ENCODE measurements around the gene SF3B4. TPM values are rescaled to one million over a fixed set of nuclear protein-coding genes. Genes with fewer than 3 reads are reported as not detected.

SF3B4 gene
- total RNA-seq, 4 donors from 2014 or later, result 14.9 to 21.6 (median 18.3) TPM

GRCh38 chr1:149936992-149937705 is 9.5 kb upstream of the SF3B4 start:
- TF ChIP-seq CTCF (IDR thresholded peaks at IDR 0.05) (no peak), POLR2A (IDR thresholded peaks at IDR 0.05) (no peak)
- DNase-seq (ENCODE audit: low spot score in 2 of 2), result no peak
- WGBS, 2 donors, result 8 to 11% methylated on average over 8 of the region's 8 CpGs

GRCh38 chr1:149936170-149936991 is 8.8 kb upstream of the SF3B4 start, which contains the start of gene MTMR11:
TSS of gene MTMR11 (minus strand) at chr1:149936879. CDS start at chr1:149936647, 232 bp downstream.
- H3K4me3 ChIP-seq (ENCODE audit: low read depth, poor library complexity, severe bottlenecking), result peak within 1 kb of the TSS; percentile 31
- TF ChIP-seq CTCF (IDR thresholded peaks at IDR 0.05), result no peak
- TF ChIP-seq POLR2A (IDR thresholded peaks at IDR 0.05), result no peak
- 15 to 18% methylated on average over 18 of the region's 18 CpGs for WGBS, 2 donors
- peak in 1 of 2 donors; percentile 46 for DNase-seq (ENCODE audit: low spot score in 2 of 2)
- intact Hi-C loops (cut with DNase I; ENCODE audit: low total_unique reads), result no loop called here

More at GRCh38 chr1:149936992-149937705, 9.5 kb upstream of the SF3B4 start:
- no peak overlapping the region for H3K4me3 ChIP-seq (ENCODE audit: low read depth, poor library complexity, severe bottlenecking)
- intact Hi-C loops (cut with DNase I; ENCODE audit: low total_unique reads), result no loop called here

- TF ChIP-seq POLR2A (IDR thresholded peaks at IDR 0.05), result no peak
- no peak for TF ChIP-seq CTCF (IDR thresholded peaks at IDR 0.05)
- whole genome bisulfite sequencing, 2 donors, result 70 to 72% methylated on average over 2 of the region's 2 CpGs
- intact Hi-C loops (cut with DNase I; ENCODE audit: low total_unique reads), result loop anchor here (5.0 kb wide), 1 partner anchor 42 kb away; no protein-coding TSS in a partner anchor
- DNase-seq (ENCODE audit: low spot score in 2 of 2), result peak in 1 of 2 donors; percentile 43
- H3K4me3 ChIP-seq (ENCODE audit: low read depth, poor library complexity, severe bottlenecking), result no peak overlapping the region
These were observed 6.8 kb upstream of the SF3B4 start for GRCh38 chr1:149934356-149934755.

- peak in 1 of 2 donors; percentile 40 for DNase-seq (ENCODE audit: low spot score in 2 of 2)
- H3K4me3 ChIP-seq (ENCODE audit: low read depth, poor library complexity, severe bottlenecking), result no peak overlapping the region
- 96 to 98% methylated on average over 4 of the region's 4 CpGs for WGBS, 2 donors
- TF ChIP-seq CTCF (IDR thresholded peaks at IDR 0.05), result no peak
- no peak for TF ChIP-seq POLR2A (IDR thresholded peaks at IDR 0.05)
- intact Hi-C loops (cut with DNase I; ENCODE audit: low total_unique reads), result loop anchor here (5.0 kb wide), 1 partner anchor 41 kb away; no protein-coding TSS in a partner anchor
These were observed 5.6 kb upstream of the SF3B4 start for GRCh38 chr1:149933208-149933607.

- peak in 1 of 2 donors; percentile 59 for DNase-seq (ENCODE audit: low spot score in 2 of 2)
- WGBS, 2 donors, result 92 to 93% methylated on average over 8 of the region's 8 CpGs
- no peak overlapping the region for H3K4me3 ChIP-seq (ENCODE audit: low read depth, poor library complexity, severe bottlenecking)
- TF ChIP-seq POLR2A (IDR thresholded peaks at IDR 0.05) (no peak), CTCF (IDR thresholded peaks at IDR 0.05) (no peak)
- intact Hi-C loops (cut with DNase I; ENCODE audit: low total_unique reads), result loop anchor here (5.0 kb wide), 1 partner anchor 40 kb away; no protein-coding TSS in a partner anchor
These were observed 4.9 kb upstream of the SF3B4 start for GRCh38 chr1:149932474-149932873.

All from lower leg skin (tissue), 4 donors.